ENCODE data around the gene ACYP2.

Gene ACYP2

DNA sequence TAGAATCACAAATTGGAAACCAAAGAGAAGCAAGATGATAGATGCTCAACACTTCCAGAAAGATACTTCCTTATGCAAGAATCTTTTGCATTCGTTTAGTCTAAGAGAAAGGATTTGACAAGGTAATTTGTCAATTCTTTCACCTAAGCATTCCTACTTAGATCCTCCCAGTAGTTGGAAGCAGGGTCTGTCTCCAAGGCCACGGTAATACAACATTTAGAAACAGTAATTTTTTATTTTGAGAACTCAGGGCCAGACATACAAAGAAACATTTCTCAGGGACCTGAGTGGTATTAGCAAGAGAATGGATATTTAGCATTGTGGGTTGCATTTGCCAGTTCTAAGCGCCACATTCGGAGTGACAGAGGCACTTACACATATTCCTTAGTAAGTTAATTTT is 68.6 kb downstream of the ACYP2 start:
- Histone ChIP-seq H2AFZ (ENCODE audit: low read depth, low read length, severe bottlenecking) (no peak overlapping the region), H3K9me2 (replicated peaks; ENCODE audit: insufficient read depth, low read length) (no peaks in the 10 kb centered on the region), H3K4me2 (ENCODE audit: low read depth, low read length, poor library complexity, severe bottlenecking) (no peak overlapping the region), H3K9ac (ENCODE audit: low read length) (no peak overlapping the region), H3K27ac (ENCODE audit: low read depth, low read length) (no peak overlapping the region), H3K79me2 (ENCODE audit: insufficient read depth, low read length) (no peaks in the 10 kb centered on the region), H3F3A (ENCODE audit: insufficient read depth) (no peaks in the 10 kb centered on the region), H4K20me1 (ENCODE audit: low read depth, low read length) (no peaks in the 10 kb centered on the region), H3K4me3 (ENCODE audit: insufficient read depth, low read length, poor library complexity, severe bottlenecking) (no peak overlapping the region), H3K9me3 (ENCODE audit: insufficient read depth, low read length) (no peaks in the 10 kb centered on the region), H3K27me3 (ENCODE audit: low read length) (no peaks in the 10 kb centered on the region), H3K36me3 (ENCODE audit: low read length) (no peaks in the 10 kb centered on the region)
- no peak for TF ChIP-seq EZH2phosphoT487 (conservative IDR thresholded peaks at IDR 0.05; ENCODE audit: low read length)
- TF ChIP-seq, protein P1, sequence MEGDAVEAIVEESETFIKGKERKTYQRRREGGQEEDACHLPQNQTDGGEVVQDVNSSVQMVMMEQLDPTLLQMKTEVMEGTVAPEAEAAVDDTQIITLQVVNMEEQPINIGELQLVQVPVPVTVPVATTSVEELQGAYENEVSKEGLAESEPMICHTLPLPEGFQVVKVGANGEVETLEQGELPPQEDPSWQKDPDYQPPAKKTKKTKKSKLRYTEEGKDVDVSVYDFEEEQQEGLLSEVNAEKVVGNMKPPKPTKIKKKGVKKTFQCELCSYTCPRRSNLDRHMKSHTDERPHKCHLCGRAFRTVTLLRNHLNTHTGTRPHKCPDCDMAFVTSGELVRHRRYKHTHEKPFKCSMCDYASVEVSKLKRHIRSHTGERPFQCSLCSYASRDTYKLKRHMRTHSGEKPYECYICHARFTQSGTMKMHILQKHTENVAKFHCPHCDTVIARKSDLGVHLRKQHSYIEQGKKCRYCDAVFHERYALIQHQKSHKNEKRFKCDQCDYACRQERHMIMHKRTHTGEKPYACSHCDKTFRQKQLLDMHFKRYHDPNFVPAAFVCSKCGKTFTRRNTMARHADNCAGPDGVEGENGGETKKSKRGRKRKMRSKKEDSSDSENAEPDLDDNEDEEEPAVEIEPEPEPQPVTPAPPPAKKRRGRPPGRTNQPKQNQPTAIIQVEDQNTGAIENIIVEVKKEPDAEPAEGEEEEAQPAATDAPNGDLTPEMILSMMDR (IDR thresholded peaks at IDR 0.05; ENCODE audit: insufficient read depth, low read length, poor library complexity, severe bottlenecking), result no peak

DNA sequence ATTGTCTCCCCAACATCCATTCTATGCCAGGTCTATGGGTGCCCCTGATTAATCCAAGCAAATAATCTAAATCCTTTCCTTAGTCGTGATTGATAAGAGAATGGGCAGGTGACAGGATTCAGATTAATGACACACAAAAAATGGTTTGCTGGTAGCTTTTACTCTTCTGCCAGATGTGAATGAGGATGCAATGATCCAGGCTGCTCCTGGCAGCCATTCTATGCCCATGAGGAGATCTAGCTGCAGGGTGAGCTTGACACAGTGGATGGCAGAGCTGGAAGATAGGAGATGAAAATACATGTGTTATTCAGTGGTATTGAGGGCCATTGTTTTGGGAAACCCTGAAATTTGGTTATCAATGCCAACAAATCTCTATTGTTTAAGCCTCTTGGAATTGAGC is 69.7 kb downstream of the ACYP2 start:
- no peak overlapping the region for H3K9ac ChIP-seq (ENCODE audit: low read length)
- no peak overlapping the region for H3K27ac ChIP-seq (ENCODE audit: low read depth, low read length)
- H3F3A ChIP-seq (ENCODE audit: insufficient read depth), result no peaks in the 10 kb centered on the region

GRCh38 chr2:54187331-54187730 is 71.9 kb downstream of the ACYP2 start:
- Histone ChIP-seq H3K27me3 (ENCODE audit: low read length) (no peaks in the 10 kb centered on the region), H2AFZ (ENCODE audit: low read depth, low read length, severe bottlenecking) (no peak overlapping the region), H3K36me3 (ENCODE audit: low read length) (no peaks in the 10 kb centered on the region), H3F3A (ENCODE audit: insufficient read depth) (no peaks in the 10 kb centered on the region), H3K27ac (ENCODE audit: low read depth, low read length) (no peak overlapping the region), H4K20me1 (ENCODE audit: low read depth, low read length) (no peaks in the 10 kb centered on the region), H3K9ac (ENCODE audit: low read length) (no peak overlapping the region), H3K4me3 (ENCODE audit: insufficient read depth, low read length, poor library complexity, severe bottlenecking) (no peak overlapping the region), H3K79me2 (ENCODE audit: insufficient read depth, low read length) (no peaks in the 10 kb centered on the region), H3K9me2 (replicated peaks; ENCODE audit: insufficient read depth, low read length) (no peaks in the 10 kb centered on the region), H3K4me2 (ENCODE audit: low read depth, low read length, poor library complexity, severe bottlenecking) (no peak overlapping the region), H3K9me3 (ENCODE audit: insufficient read depth, low read length) (no peaks in the 10 kb centered on the region)
- TF ChIP-seq, protein P1 (IDR thresholded peaks at IDR 0.05; ENCODE audit: insufficient read depth, low read length, poor library complexity, severe bottlenecking), result no peak
- TF ChIP-seq EZH2phosphoT487 (conservative IDR thresholded peaks at IDR 0.05; ENCODE audit: low read length), result no peak

More for the DNA sequence above, 69.7 kb downstream of the ACYP2 start:
- Histone ChIP-seq H3K27me3 (ENCODE audit: low read length) (no peaks in the 10 kb centered on the region), H4K20me1 (ENCODE audit: low read depth, low read length) (no peaks in the 10 kb centered on the region), H3K9me3 (ENCODE audit: insufficient read depth, low read length) (no peaks in the 10 kb centered on the region), H3K36me3 (ENCODE audit: low read length) (no peaks in the 10 kb centered on the region), H3K4me3 (ENCODE audit: insufficient read depth, low read length, poor library complexity, severe bottlenecking) (no peak overlapping the region), H3K9me2 (replicated peaks; ENCODE audit: insufficient read depth, low read length) (no peaks in the 10 kb centered on the region), H3K4me2 (ENCODE audit: low read depth, low read length, poor library complexity, severe bottlenecking) (no peak overlapping the region), H3K79me2 (ENCODE audit: insufficient read depth, low read length) (no peaks in the 10 kb centered on the region), H2AFZ (ENCODE audit: low read depth, low read length, severe bottlenecking) (no peak overlapping the region)
- TF ChIP-seq, protein P1 (IDR thresholded peaks at IDR 0.05; ENCODE audit: insufficient read depth, low read length, poor library complexity, severe bottlenecking), result no peak
- TF ChIP-seq EZH2phosphoT487 (conservative IDR thresholded peaks at IDR 0.05; ENCODE audit: low read length), result no peak
